T-helper 2 cell treated with Interferon-gamma antibody and Interleukin-4, amounts not matched to agents 5 μg/mL and 100 μg/mL, for 36 hours (primary cell): ENCODE measurements around the gene COBLL1.
"Not testable (repeated sequence)": the region's sequence is repeated elsewhere in the genome, so short reads cannot be mapped to it uniquely, and the experiment has no call there.

ENCODE experiments used
- DNase-seq: peaks from one replicate; pipeline ENCODE4 v3.0.0; 2021; ENCODE audit warnings: low spot score
- H3K27ac Mint-ChIP-seq: one replicate; pipeline ENCODE4 v1.8.0; 2021; ENCODE audit warnings: mild to moderate bottlenecking, mixed read lengths
- H3K27me3 Mint-ChIP-seq: one replicate; pipeline ENCODE4 v1.8.0; 2021; ENCODE audit warnings: low read depth, mixed read lengths
- H3K36me3 Mint-ChIP-seq: one replicate; pipeline ENCODE4 v1.8.0; 2021; ENCODE audit warnings: low read depth, mixed read lengths
- H3K4me1 Mint-ChIP-seq: one replicate; pipeline ENCODE4 v1.8.0; 2021; ENCODE audit warnings: low read depth, mixed read lengths
- H3K4me3 Mint-ChIP-seq: one replicate; pipeline ENCODE4 v1.8.0; 2022; ENCODE audit warnings: mild to moderate bottlenecking, moderate library complexity, mixed read lengths
- H3K9me3 Mint-ChIP-seq: one replicate; pipeline ENCODE4 v1.8.0; 2021; ENCODE audit warnings: mixed read lengths

The COBLL1 gene

DNA sequence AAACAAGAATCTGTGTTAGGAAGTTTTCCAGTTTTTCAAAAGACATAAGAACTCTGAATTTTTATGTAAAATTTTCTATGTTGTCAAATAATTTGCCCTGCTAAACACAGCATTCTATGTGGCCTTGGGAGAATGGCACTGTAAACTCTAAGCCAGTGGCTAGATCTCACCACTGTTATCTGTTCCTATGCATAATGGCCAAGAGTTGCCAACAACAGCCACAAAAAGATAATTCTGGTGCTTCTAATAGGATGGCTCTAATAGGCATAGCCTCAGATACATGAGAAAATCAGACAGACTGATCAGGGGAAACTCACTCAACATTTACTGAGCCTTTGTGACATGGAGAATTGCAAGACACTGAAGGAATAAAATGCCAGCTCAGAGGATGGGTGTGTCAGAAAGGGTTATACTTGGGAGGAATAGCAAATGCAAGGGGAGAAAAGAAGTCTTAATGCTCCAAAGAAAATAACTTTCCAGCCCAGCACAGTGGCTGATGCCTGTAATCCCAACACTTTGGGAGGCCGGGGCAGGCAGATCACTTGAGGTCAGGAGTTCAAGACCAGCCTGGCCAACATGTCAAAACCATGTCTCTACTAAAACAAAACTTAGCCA is 63.7 kb downstream of the COBLL1 start:
- Mint-ChIP-seq H3K9me3 (no peaks in the 10 kb centered on the region), H3K4me3 (no peak overlapping the region)

DNA sequence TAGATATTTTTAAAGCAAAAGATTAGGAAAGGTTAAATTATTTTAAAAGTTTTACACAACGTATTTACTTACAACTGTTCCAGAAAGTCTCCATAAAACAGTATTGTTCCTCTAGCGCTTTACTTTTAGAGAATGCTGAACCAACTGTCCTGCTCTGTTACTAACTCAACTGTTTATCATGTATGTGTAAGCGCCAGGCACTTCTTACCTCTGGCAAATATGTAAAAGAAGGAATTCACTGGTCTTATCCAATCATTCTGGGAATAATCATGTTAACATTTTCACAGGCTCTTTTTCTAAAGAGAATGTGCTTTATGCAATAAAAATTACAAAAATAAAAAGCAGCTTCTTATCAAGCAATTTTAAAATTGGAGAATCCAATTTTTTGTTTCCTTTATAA is 68.0 kb downstream of the COBLL1 start:
- Mint-ChIP-seq H3K4me3 (no peak overlapping the region), H3K36me3 (no peaks in the 10 kb centered on the region), H3K4me1 (no peaks in the 10 kb centered on the region), H3K27ac (no peak overlapping the region), H3K27me3 (no peaks in the 10 kb centered on the region), H3K9me3 (no peaks in the 10 kb centered on the region)
- no peak for DNase-seq

More for the DNA sequence above, 63.7 kb downstream of the COBLL1 start:
- DNase-seq = no peak
- no peak overlapping the region for H3K27ac Mint-ChIP-seq
- H3K4me1 Mint-ChIP-seq = no peaks in the 10 kb centered on the region
- no peaks in the 10 kb centered on the region for H3K27me3 Mint-ChIP-seq
- H3K36me3 Mint-ChIP-seq = no peaks in the 10 kb centered on the region

DNA sequence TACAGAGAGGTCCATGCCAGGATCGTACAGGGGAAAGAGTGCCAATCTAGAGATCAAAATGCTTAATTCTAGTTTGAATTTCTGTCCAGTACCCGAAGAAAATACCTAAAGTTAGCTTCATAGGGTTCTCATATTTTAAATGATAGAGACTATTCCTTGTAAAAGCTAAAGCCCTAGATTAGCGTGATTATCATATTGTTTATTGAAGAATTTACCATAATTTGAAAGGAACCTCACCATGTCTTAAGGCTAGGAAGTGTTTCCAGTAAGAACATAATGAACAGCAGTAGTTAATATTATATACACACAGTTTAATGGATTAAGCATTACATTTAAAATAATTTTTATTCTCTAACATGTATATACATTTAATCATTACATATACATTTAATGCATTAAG is 68.5 kb downstream of the COBLL1 start:
- H3K9me3 Mint-ChIP-seq = no peaks in the 10 kb centered on the region
- H3K4me3 Mint-ChIP-seq = no peak overlapping the region
- H3K4me1 Mint-ChIP-seq = no peaks in the 10 kb centered on the region
- no peaks in the 10 kb centered on the region for H3K27me3 Mint-ChIP-seq
- H3K36me3 Mint-ChIP-seq = no peaks in the 10 kb centered on the region
- no peak for DNase-seq
- no peak overlapping the region for H3K27ac Mint-ChIP-seq

DNA sequence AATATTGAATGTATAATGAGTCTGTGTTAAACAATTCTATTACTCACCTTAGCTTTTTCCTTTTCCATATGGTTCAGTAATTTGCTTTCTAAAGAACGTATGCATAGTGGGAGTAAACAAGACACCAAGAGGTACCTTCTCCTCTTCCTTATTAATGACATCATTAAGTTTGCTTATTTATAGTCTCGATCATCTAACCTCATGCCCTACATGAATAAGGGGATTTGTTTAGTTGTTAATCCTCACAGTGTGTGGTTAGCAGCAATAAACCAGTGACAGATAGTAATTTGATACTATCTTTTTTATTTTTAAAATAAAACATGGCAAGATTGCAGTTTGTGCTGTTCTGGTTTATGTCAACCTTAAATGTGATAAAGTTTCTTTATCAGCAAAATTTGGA is 69.7 kb downstream of the COBLL1 start:
- Mint-ChIP-seq H3K27ac (no peak overlapping the region), H3K4me1 (no peaks in the 10 kb centered on the region), H3K36me3 (no peaks in the 10 kb centered on the region), H3K27me3 (no peaks in the 10 kb centered on the region), H3K4me3 (no peak overlapping the region), H3K9me3 (no peaks in the 10 kb centered on the region)
- no peak for DNase-seq

DNA sequence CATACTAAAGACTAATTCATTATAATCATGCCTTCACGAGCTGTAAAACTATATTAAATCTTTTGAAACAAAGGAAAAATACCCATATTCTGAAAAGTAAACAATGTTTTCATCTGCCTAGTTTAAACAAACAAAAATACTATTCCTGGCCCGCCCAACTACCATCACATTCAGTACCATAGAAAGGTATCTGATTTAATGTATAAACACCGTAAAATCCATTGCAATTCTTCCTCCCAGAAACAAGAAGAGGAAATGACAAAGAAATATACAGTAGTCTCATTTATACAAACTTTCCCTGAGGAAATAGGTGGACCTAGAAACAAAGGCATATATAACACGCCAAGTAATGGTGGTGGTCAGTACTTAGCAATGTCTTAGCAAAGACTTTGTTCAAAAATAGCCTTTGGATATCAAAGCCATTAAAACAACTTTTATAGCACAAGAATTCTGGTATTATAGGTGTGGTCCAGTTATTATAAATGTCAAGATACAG is 71.2 kb downstream of the COBLL1 start:
- no peaks in the 10 kb centered on the region for H3K9me3 Mint-ChIP-seq
- H3K4me3 Mint-ChIP-seq = no peak overlapping the region
- no peaks in the 10 kb centered on the region for H3K36me3 Mint-ChIP-seq
- H3K27me3 Mint-ChIP-seq = no peaks in the 10 kb centered on the region
- no peaks in the 10 kb centered on the region for H3K4me1 Mint-ChIP-seq
- DNase-seq = no peak
- H3K27ac Mint-ChIP-seq = no peak overlapping the region

DNA sequence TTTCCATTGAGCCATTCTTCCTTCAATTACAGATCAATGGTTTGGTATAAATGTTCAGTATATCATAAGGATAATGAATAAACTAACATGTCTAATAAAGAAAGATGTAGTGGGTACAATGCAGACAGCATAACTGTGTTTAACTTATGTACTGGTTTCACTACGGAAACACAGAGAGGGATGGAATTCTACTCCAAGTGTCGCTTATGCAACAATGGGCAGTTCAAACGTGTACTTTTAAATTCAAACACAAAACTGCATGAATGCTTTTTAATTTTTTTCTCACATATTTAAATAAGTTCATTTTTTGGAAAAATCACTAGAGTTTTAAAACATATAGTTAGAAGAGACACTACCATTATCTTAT is 74.7 kb downstream of the COBLL1 start:
- DNase-seq = no peak
- no peak overlapping the region for H3K27ac Mint-ChIP-seq
- H3K9me3 Mint-ChIP-seq = no peaks in the 10 kb centered on the region
- H3K36me3 Mint-ChIP-seq = no peaks in the 10 kb centered on the region
- no peak overlapping the region for H3K4me3 Mint-ChIP-seq
- H3K27me3 Mint-ChIP-seq = no peaks in the 10 kb centered on the region
- no peaks in the 10 kb centered on the region for H3K4me1 Mint-ChIP-seq

DNA sequence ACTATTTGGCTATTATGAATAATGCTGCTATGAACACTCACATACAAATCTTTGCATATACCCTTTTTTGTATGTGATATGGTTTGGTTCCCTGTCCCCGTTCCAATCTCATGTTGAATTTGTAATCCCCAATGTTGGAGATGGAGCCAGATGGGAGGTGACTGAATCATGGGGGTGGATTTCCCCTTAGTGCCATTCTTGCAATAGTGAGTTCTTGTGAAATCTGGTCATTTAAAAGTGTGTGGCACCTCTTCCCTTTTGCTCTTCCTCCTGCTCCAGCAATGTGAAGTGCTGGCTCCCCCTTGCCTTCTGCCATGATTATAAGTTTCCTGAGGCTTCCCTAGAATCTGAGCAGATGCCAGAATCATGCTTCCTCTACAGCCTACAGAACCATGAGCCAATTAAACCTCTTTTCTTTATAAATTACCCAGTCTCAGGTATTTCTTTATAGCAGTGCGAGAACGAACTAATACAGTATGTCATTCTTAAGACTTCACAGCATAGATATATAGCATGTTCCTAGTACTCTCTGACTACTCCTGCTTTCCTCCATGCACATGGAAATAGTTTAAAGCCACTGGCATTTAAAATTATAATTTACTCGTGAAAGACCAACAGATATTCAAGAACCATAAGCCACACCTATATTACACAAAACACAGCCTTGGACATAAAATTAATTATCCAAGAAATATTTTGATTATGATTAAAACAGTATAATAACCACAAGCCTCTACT is 75.2 kb downstream of the COBLL1 start:
- Mint-ChIP-seq H3K4me1 (no peaks in the 10 kb centered on the region), H3K36me3 (no peaks in the 10 kb centered on the region), H3K27me3 (no peaks in the 10 kb centered on the region), H3K27ac (no peak overlapping the region), H3K9me3 (no peaks in the 10 kb centered on the region), H3K4me3 (no peak overlapping the region)
- DNase-seq = no peak

DNA sequence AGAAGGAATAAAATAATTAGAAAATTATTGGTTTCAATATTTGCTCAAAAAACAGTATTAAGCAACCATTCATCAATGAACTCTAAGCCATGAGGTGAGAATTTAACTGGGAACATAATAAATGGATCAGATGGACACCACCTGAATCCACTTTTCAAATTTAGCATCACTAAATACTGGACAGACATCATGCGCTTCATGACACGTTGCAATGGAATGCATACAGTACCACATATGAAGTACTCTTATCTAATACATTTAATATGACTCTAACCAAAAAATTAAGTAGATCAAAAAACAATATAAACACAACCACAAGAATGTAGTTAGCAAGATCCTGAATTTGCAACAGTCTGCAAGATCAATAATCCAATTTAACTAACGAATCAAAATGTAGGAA is 76.6 kb downstream of the COBLL1 start:
- Mint-ChIP-seq H3K36me3 (no peaks in the 10 kb centered on the region), H3K4me1 (no peaks in the 10 kb centered on the region), H3K4me3 (no peak overlapping the region), H3K27ac (no peak overlapping the region), H3K27me3 (no peaks in the 10 kb centered on the region), H3K9me3 (no peaks in the 10 kb centered on the region)
- no peak for DNase-seq

DNA sequence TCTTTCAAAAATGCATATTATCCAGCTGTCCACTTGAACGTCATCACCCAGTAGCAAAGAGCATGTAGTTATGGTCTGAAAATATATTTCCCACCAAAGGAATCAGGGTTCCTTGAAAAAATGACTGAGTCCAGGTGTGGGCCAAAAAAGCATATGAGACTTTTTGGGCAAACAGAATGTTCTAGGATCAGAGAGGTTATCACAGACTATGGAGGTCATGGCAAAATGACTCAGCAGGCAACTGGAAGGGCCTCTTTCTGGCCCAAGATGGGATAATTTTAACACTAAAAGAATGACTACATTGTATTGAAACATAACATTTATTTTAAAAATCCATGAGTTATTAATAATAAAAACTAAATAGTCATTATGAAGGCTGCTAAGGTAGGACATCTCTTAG is 77.1 kb downstream of the COBLL1 start:
- H3K4me1 Mint-ChIP-seq = no peaks in the 10 kb centered on the region
- H3K9me3 Mint-ChIP-seq = no peaks in the 10 kb centered on the region
- no peaks in the 10 kb centered on the region for H3K36me3 Mint-ChIP-seq
- DNase-seq = no peak
- H3K27me3 Mint-ChIP-seq = no peaks in the 10 kb centered on the region
- H3K4me3 Mint-ChIP-seq = no peak overlapping the region
- H3K27ac Mint-ChIP-seq = no peak overlapping the region

DNA sequence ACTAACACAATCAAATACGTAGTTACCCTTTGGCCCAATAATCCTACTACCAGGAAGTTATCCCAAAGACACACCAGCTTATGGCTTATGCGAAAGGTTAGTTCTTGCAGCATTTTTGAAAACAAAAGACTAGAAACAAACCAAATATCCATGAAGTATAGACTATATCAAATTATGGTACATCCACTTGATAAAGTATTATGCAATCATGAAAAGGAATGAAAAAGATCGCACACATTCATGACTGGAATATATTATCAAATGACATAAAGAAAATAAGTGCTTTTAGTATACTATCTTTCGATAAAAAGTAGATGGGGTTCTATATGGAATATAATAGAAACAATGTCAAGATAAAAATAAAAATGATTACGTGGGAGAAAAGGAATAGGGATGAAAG is 78.2 kb downstream of the COBLL1 start:
- no peak overlapping the region for H3K4me3 Mint-ChIP-seq
- H3K9me3 Mint-ChIP-seq = no peaks in the 10 kb centered on the region
- DNase-seq = no peak
- H3K4me1 Mint-ChIP-seq = no peaks in the 10 kb centered on the region
- no peaks in the 10 kb centered on the region for H3K27me3 Mint-ChIP-seq
- no peaks in the 10 kb centered on the region for H3K36me3 Mint-ChIP-seq
- H3K27ac Mint-ChIP-seq = no peak overlapping the region

DNA sequence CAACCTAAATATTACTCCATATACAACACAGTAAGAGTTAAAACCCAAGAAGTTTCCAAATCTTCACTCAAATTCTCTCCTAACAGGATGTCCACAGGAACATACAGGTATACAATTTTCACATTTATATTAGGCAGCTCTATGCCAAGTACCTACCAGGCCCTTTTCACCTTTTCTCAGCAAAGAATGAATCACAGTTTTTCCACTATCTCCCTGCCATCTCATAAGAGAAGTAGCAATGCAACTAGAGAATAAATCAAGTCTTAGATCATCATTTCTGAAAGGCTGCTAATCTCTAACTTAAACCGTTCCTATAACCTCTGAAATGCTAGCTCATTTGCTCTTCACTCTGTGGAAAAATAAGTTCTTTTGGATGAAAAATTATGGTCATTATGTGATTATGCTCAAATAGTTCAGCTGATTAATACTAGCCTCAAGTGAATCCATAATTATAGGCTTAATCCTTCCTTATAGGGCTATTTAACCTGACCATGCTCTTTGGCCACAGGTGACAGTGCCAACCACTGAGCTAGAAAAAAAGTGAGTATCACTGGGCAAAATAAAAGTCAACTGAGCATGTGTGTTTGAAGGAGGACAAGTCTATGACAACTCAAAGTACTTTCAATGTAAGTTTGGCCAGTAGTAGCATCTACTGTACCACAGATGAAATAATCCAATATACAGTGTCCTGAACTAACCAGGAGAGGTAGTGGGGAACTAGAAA is 79.7 kb downstream of the COBLL1 start:
- Mint-ChIP-seq H3K27me3 (no peaks in the 10 kb centered on the region), H3K9me3 (no peaks in the 10 kb centered on the region), H3K36me3 (no peaks in the 10 kb centered on the region), H3K4me3 (no peak overlapping the region), H3K27ac (no peak overlapping the region), H3K4me1 (no peaks in the 10 kb centered on the region)
- no peak for DNase-seq

DNA sequence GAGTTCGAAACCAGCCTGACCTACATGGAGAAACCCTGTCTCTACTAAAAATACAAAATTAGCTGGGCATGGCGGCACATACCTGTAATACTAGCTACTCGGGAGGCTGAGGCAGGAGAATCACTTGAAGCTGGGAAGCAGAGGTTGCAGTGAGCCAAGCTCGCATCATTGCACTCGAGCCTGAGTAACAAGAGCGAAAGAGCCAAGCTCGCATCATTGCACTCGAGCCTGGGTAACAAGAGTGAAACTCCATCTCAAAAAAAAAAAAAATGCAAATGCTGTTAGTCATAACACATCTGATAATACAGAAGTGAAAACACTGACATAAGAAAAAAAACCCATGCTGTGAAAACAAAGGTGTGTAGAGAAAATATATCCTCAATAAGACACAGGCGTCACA is 80.4 kb downstream of the COBLL1 start:
- not testable (repeated sequence) for H3K4me3 Mint-ChIP-seq, H3K27ac Mint-ChIP-seq, H3K27me3 Mint-ChIP-seq, DNase-seq, H3K9me3 Mint-ChIP-seq, H3K4me1 Mint-ChIP-seq, H3K36me3 Mint-ChIP-seq

DNA sequence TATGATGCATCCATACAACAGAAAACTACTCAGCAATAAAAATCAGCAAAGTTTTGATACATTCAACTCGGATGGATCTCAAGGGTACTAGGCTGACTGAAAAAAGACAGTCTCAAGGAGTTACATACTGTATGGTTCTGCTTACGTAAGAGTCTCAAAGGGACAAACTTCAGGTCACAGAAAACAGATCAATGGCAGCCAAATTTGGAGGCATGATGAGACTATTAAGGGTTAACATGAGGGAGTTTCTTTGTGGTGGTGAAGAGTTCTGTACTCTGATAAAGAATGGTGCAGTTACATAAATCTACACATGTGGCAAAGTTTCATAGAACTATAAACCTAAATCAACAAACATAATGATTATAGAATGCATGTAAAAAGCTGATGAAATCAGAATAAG is 81.4 kb downstream of the COBLL1 start:
- Mint-ChIP-seq H3K27ac (no peak overlapping the region), H3K27me3 (no peaks in the 10 kb centered on the region), H3K9me3 (no peaks in the 10 kb centered on the region), H3K4me1 (no peaks in the 10 kb centered on the region), H3K36me3 (no peaks in the 10 kb centered on the region), H3K4me3 (no peak overlapping the region)
- no peak for DNase-seq

DNA sequence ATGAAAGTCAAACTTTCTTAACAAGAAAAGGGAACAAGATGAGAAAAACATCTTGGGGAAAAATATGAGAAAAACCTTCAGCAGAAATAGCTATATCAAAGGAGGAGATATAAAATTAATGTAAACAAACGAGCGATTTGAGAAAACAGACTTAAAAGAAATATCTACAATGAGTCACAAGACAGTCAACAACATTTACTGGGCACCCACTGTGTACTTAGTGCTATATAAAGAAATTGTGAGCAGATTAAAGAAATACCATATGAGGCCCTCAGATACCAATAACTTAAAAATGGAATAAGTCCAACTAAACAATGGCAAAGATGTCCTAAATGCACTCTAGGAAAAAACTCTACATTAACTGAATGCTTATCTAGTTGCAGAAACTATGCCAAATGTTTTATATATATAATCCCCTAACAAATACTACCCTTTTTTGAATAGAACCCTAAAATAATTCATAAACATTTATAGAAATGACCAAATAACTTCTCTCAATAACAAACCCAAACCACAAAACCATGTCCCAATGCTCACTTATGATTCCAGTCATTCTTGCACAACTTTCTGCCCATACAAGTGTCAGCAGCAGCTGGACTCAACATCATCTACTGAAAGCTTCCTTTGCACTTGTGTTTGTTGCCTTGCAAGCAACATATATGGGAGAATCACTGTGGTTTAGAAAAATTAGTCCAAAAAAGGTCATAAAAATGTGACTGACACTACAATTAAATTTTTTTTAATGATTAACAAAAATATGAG is 83.5 kb downstream of the COBLL1 start:
- Mint-ChIP-seq H3K9me3 (no peaks in the 10 kb centered on the region), H3K27me3 (no peaks in the 10 kb centered on the region), H3K4me3 (no peak overlapping the region), H3K27ac (no peak overlapping the region), H3K36me3 (no peaks in the 10 kb centered on the region), H3K4me1 (no peaks in the 10 kb centered on the region)
- no peak for DNase-seq
